AG04449 (cell line): ENCODE measurements around the gene ZNF717.

Source experiments
- CTCF ChIA-PET: fragments of 350-600 bp; formaldehyde crosslinking; extraction: SDS; loops from one replicate; lab custom pipeline; 2021; ENCODE audit warnings: antibody characterized with exemption; lab: Yijun Ruan, JAX
- POLR2A ChIA-PET: fragments of 400-600, 350-600 bp; formaldehyde crosslinking; extraction: SDS; loops from one replicate; lab custom pipeline; 2020; ENCODE audit warnings: antibody characterized with exemption, inconsistent platforms; lab: Yijun Ruan, JAX
- DNase-seq: peaks from one replicate; pipeline ENCODE4 v3.0.0-alpha.2; 2010; ENCODE audit warnings: low read depth, low spot score
- H3K4me3 ChIP-seq: 2 replicates; pipeline ENCODE4 v1.5.1; 2011; ENCODE audit warnings: low read depth, mild to moderate bottlenecking, control low read depth, low read length
- TF ChIP-seq, protein P1 (sequence below): IDR thresholded peaks from one replicate; pipeline ENCODE4 v1.5.1; 2011; ENCODE audit warnings: mild to moderate bottlenecking, moderate library complexity, low read length, control low read depth, inconsistent platforms; ENCODE audit not compliant: insufficient read depth; ENCODE audit errors: missing control alignments

ZNF717 gene

DNA sequence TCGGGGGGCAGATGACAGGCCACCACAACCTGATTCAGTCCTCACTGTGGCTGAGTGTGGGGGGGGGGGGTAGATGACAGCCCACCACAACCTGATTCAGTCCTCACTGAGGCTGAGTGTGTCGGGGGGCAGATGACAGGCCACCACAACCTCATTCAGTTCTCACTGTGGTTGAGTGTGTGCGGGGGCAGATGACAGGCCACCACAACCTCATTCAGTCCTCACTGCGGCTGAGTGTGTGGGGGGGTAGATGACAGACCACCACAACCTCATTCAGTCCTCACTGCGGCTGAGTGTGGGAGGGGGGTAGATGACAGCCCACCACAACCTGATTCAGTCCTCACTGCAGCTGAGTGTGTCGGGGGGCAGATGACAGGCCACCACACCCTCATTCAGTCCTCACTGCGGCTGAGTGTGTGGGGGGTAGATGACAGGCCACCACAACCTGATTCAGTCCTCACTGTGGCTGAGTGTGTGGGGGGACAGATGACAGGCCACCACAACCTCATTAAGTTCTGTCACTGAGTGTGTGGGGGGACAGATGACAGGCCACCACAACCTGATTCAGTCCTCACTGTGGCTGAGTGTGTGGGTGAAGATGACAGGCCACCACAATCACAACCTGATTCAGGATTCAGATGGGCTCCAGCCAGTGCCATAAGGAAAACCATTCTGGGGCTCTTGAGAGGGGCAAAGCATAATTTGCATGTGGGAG lies 16.9 kb downstream of the ZNF717 start:
- H3K4me3 ChIP-seq, result no peak overlapping the region
- DNase-seq, result no peak
- TF ChIP-seq, protein P1, sequence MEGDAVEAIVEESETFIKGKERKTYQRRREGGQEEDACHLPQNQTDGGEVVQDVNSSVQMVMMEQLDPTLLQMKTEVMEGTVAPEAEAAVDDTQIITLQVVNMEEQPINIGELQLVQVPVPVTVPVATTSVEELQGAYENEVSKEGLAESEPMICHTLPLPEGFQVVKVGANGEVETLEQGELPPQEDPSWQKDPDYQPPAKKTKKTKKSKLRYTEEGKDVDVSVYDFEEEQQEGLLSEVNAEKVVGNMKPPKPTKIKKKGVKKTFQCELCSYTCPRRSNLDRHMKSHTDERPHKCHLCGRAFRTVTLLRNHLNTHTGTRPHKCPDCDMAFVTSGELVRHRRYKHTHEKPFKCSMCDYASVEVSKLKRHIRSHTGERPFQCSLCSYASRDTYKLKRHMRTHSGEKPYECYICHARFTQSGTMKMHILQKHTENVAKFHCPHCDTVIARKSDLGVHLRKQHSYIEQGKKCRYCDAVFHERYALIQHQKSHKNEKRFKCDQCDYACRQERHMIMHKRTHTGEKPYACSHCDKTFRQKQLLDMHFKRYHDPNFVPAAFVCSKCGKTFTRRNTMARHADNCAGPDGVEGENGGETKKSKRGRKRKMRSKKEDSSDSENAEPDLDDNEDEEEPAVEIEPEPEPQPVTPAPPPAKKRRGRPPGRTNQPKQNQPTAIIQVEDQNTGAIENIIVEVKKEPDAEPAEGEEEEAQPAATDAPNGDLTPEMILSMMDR, result no peak
- ChIA-PET CTCF (no interaction called here), POLR2A (no interaction called here)

DNA sequence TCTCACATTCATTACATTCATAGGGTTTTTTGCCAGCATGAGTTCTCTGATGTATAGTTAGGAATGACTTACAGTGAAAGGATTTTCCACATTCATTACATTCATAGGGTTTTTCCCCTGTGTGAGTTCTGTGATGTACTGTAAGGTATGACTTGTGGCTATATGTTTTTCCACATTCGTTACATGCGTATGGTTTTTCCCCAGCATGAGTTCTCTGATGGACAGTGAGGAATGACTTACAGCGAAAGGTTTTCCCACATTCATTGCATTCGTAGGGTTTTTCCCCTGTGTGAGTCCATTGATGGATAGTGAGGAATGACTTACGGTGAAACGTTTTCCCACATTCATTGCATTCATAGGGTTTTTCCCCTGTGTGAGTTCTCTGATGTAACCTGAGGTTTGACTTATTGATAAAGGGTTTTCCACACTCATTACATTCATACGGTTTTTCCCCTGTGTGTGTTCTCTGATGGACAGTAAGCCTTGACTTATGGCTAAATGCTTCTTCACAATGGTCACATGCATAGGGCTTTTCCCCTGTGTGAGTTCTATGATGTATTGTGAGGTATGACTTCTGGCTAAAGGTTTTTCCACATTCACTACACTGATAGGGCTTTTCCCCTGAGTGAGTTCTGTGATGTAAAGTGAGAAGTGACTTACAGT lies 47.4 kb downstream of the ZNF717 start:
- H3K4me3 ChIP-seq, result no peak overlapping the region
- ChIA-PET CTCF (no interaction called here), POLR2A (no interaction called here)
- DNase-seq, result no peak
- TF ChIP-seq, protein P1, result no peak

DNA sequence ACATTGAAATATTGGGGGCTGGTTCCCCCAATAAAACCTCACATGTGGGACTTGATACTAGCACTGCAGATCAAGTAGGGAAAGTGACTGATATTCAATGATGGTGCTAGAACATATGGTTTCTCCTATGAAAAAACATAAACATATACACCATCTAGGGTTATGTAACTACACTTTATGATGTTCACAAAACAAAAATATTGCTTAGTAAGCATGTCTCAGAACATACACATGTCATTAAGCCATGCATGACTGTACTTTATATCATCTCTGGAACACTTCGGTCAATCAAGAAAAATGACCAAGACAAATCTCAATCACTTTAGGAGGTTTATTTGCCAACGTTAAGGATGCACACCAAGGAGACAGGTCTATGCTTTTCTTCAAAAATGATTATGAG lies 57.4 kb downstream of the ZNF717 start:
- no peak overlapping the region for H3K4me3 ChIP-seq
- ChIA-PET POLR2A (no interaction called here), CTCF (no interaction called here)
- TF ChIP-seq, protein P1, result no peak
- no peak for DNase-seq

DNA sequence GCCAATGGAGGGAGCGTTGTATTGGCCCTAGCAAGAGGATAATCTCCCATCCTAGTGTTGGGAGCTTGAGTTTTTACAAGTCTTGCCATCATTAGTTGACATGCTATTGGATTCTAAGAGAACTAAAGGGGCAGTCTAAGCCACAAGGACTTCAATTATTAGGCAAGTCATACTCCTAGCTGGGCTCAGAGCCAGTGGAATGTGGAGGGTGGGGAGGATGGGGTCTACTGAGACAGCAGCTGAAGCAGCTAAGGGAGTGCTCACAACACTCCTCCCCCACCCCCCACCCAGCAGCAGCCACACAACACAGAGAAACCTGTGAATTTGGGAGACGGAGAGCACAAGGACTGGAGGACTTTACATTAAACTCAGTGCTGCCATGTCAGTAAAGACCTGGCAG lies 93.3 kb downstream of the ZNF717 start:
- no peak overlapping the region for H3K4me3 ChIP-seq
- ChIA-PET CTCF (no interaction called here), POLR2A (no interaction called here)
- no peak for DNase-seq
- TF ChIP-seq, protein P1, result no peak

DNA sequence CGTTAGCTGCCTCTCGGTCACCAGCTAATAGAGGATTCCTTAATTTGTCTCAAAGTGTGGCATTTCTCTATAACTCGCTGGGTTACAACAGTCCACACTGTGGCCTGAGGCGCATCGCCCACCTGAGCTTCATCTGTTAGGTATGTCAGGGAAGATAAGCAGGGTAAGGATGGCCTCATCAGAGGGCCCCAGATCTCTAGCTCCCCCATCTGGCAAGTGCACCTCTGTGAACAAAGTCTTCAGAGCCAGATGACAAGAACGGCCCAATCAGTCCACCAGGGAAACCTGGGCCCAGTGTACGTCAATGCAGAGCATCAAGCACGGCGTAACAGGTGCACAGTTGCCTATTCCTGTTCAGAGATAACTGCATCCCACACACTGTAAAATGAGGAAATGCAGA lies 98.0 kb downstream of the ZNF717 start:
- POLR2A ChIA-PET, result no interaction called here
- H3K4me3 ChIP-seq, result no peak overlapping the region
- CTCF ChIA-PET, result no interaction called here

More for the DNA sequence above, 98.0 kb downstream of the ZNF717 start:
- TF ChIP-seq, protein P1, result no peak
- no peak for DNase-seq
